Measurements from ENCODE around the gene STX19.

STX19 gene

DNA sequence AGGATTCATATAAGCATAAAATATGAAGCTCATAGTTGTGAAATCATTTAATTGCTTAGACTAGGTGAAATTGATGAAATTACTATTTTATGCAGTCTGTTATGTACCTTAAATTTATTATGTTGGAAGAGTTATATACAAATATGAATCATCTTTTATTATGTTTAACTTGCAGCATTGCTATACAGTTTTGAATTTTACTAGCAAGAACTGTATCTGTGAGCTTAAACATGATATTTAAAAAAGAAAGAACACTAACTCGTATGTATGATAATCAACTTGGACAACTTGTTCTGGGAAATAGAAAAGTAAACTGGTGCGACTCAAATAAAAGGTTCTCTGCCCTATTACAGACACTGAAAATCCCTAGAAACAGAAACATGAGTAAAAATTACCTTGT lies 1.8 kb downstream of the STX19 start:
- DNase-seq, result no peak

DNA sequence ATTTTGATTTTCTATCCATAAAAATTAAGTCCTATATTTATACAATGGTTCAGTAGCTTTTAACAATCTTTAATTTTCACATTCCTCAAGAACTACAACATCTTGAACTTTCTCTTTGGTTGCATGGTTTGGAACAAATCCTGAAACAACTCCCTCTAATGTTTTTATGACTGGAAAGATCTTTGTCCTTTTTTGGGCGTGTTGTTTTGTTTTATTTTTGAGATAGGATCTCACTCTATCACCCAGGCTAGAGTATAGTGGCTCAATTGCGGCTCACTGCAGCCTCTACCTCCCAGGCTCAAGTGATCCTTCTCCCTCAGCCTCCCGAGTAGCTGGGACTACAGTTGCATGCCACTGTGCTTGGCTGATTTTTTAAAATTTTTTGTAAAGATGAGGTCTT lies 4.0 kb downstream of the STX19 start:
- DNase-seq, result no peak

DNA sequence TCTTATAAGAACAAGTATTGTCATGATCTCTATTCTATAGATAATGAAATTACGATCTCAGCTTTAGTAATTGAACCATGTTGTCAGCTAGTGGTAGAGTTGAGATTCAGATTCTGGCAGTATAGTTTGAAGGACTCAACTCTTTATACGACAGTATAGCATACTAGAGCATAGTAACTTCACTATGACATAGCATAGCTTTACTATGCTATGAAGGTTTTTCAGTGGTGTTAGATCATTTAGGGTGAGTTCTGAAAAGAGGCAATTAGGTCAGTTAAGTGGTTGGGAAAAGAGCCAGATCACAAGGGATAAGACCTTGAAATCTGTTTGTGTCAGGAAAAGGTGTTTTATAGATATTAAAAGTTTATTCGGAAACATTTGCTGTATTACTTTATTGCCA lies 8.1 kb downstream of the STX19 start:
- DNase-seq, result no peak

DNA sequence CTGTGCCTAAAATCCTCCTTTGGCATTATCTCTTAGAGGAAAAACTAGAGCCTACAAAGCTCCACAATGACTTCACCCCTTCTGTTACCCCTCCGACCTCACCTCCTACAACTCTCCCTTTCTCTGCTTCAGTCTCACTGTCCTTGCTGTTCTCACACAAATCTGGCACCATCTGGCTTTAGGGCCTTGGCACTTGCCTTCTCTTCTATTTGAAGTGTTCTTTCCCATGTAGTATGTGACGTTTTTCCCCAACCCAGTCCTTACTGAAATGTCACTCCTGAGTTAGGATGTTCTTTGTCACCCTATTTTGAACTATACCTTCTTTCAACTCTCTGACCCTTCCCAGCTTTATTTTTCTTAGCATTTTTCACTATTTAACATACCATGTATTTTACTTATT lies 8.7 kb downstream of the STX19 start:
- DNase-seq, result no peak

DNA sequence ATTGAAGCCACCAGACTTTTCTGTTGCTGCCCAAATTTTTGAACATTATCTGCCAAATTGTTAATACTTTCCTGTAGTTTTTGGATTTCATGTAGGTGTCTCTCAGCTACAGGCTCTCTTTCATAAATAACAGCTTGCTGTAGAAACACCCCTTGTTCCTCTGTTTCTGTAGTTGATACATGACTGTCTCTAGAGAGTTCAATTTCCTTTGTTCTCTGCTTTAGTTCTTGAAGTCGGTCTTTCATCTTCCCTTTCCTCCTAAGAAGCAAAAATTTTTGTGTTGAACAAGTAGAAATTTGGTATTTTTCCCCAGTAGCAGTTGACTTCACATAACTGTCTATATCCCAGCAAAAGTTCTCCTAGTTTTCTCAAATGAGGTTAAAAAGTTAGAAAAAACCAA lies 13.4 kb downstream of the STX19 start:
- DNase-seq, result no peak

DNA sequence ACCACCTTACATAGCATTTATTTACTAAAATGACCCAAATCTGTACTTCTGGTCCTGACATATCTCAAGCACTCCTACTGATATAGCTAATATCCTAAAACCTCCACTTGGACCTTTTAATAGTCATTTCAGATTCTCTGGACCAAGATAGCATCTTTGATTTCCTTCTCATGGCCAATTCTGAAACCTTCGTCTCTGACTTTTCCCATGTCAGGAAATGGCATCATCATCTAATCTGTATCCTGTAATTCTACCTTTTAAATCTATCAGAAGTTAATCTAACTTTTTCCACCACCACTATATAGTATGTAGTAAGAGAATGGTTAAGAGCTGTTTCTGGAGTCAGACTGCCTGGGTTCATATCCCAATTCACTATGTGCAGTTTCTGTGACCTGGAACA lies 16.2 kb downstream of the STX19 start:
- no peak for DNase-seq

DNA sequence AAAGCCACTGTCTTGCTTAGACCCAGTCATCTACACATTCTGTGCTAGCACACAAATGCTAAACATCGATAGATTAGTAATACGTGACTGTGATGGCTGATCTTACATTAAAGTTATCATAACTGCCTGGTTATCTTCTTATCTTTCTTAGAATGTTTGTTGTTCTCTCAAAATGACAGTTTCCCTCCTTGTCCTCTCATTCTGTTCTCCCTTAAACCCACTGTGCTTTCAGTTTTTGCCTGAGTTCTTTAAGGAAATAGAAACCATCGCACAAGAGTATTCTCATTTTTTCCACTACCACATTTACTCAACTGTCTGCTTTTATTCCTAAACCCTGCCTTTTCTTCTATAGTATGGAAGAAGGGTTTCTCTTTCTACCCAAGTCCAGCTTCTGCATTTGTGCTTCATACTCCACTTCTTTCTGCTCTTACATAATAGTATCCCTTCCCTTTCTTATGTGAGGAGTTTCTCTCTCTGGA lies 17.1 kb downstream of the STX19 start:
- no peak for DNase-seq

DNA sequence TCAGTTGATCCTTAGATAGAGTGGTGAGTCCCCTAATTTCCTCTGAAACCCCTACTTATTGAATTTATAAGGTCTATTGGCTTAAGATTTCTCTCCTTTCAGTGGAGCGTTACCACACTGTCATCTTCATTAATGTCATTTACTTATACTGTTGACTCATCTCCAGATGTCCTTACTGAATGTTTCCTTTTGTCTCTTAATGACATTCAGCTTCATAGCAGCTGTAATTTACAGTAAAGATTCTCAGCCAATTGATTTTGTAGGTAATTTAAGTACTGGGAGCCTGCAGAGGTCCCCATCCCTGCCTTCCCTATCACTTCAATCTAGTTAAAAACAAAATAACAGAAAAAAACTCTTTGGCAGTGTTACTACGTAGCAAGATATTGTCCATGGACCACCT lies 18.8 kb downstream of the STX19 start:
- no peak for DNase-seq

DNA sequence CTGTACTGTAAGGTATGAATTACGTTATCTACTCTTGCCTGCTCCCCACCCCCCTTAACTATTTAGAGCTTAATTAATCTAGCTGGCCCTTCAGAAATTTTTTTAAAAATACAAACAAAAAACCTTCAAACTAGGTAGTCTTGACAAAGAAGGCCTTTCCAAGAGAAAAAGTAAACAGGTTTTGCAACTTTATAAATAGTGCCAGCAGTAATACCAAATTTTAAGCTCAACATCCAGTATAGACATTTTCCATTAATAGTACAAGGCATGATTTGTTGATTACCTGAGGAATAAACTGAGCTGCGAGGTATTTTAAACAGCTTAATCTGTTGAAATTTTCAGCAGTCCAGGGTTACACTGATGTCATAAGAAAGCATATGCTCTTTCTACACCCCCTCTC lies 20.1 kb downstream of the STX19 start:
- no peak for DNase-seq

DNA sequence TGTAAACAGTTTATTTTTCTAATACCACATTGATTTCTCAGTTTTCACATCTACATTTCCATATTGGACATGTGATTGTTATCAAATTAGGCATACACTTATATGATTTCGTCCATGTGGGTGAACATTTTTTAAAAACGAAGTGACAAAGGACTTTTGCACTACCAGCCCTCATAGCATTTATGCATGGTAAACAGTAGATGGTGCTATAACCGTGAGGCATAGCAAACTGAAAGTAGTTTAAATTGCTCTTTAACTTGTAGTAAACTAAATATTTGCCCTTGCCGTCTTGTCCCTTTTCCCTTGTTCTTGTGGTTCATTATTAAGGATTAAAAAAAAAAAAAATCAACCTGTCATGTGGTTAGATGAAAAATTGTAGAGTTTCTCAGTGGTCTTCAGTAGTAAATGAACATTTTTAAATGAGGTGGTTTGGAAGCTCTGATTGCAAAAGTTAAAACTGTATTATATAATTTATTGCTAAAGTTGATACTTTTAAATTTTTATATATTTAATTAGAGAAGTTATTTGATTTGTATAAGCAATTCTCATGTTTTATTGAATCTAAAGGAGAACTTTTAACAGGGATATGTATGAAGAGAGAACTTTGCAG lies 24.0 kb downstream of the STX19 start:
- no peak for DNase-seq

DNA sequence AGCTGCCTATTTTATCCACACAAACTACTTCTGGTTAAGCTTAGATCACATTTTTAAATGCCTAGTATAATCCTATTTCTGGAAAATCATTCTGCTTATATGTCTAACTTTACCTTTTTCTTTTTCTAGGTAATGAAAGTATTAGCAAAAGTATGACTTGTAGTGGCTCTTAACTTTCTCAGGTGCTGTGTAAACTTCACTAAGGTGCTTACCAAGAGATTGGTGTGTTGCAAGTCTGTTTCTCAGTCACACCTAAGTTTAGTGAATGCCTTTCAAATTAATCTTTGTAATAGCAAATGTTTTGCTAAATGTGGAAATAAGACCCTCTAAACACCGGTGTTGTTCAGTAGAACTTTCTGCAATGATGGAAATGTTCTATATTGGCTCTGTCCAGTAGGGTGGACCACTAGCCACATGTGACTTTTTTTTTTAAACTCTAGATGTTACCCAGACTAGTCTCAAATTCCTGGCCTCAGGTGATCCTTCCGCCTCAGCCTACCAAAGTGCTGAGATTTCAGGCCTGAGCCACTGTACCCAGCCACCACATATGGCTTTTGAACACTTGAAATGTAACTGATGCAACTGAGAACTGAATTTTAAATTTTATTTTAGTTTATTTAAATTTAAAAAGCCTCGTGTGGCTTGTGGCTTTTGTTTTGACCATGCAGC lies 26.4 kb downstream of the STX19 start:
- no peak for DNase-seq

DNA sequence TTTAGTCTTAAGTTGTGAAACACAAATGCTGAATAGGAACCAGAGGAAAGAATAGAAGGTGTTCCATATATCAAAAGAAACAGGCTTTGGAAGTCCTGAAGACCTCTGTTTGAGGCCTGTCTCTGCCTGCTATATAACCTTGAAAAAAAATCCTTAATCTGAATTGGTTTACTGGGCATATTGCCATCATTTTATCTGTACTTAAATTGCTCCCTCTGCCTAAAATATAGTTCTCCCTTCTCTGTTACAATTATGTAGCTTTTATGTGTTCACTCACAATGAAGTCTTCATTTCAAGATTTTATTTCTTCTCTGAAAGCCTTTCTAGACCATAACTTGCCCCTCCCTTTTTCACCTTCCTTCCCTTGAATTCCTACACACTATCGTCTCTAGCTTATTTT lies 27.2 kb downstream of the STX19 start:
- DNase-seq, result no peak

DNA sequence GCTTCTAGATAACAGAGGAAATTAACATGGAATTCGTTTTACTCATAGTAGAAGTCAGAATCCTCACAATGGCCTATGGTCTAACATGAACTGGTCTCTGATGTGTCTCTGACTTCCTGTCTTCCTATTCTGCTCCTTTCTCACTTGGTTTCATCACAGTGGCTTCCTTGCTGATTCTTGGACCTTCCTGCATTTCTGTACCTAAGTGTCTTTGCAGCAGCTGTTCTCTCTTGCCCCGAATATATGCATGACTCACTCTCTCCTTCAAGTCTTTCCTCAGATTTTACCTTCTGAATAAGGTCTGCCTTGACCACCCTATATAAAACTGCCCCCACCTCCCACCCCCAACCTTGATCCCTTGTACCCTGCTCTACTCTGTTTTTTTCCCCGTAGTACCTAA lies 34.3 kb downstream of the STX19 start:
- no peak for DNase-seq

DNA sequence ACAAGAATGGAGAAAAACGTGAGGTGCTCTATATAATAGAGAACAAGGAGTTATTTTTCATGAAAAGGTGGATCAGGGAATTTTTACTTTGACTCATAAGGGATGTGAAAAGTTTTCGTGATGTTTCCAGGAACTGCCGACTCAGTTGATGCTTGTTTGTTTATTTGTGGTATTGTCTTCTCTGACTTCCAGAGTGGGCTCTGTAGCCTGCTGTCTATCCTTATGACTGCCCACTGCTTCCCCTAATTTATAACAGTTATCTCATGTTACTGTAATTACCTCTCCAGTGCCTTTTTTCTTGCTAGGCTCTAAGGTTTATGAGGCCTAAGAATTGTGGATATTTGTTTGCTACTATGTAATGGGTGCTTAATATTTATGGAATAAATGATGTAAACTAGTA lies 36.2 kb downstream of the STX19 start:
- DNase-seq, result no peak

DNA sequence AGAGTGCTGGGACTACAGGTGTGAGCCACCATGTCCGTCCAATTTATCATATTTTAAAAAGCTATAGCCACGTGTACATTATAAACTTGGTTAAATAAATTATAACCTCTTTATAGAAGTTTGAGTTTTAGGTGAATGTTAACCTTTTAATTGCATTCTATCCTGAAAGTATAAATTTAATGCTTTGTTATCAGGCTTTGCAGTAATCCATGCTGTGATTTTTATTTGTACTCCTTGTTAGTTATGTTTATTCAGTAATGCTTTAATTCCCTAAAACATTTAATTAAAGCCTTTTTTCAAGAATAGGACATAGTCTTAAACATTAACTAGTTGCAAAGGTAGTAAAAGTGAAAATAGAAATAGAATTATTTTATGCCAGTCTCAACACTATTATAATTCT lies 36.8 kb downstream of the STX19 start:
- DNase-seq, result no peak

DNA sequence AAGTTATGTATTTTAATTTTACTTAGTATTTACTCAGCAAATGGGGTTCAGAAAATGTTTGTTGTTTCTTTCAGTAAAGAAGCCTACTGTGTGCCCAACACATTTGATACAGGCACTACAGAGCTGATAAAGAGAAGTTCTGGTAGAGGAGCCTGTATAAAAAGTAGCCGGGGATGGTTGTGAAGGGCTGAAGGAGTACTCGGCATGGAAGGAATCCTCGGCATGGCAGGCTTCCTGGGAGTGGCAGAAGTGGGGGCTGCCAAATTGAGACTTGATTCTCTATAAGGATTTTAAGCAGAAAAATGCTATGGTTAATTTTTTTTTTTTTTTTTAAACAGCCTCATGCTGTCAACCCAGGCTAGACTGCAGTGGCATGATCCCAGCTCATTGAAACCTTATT lies 39.2 kb downstream of the STX19 start:
- no peak for DNase-seq

DNA sequence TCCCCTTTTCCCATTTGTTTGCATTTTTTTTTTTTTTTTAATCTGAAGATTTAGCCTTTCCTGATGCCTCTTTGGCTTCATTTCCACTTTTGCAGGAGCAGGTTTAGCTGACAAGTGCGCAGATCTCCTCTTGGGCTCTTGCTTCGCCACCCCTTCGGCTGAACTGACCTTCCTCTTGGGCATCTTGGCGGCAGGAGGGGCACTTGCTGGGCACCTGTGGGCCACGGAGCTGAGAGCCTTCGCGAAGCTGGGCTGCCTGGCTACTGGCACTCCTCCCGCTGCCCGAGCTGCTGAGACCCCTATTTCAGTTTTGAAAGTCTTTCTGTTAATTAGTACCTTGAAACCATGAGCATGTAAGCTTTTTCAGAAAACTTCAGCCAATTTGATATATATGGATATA lies 39.6 kb downstream of the STX19 start:
- no peak for DNase-seq

DNA sequence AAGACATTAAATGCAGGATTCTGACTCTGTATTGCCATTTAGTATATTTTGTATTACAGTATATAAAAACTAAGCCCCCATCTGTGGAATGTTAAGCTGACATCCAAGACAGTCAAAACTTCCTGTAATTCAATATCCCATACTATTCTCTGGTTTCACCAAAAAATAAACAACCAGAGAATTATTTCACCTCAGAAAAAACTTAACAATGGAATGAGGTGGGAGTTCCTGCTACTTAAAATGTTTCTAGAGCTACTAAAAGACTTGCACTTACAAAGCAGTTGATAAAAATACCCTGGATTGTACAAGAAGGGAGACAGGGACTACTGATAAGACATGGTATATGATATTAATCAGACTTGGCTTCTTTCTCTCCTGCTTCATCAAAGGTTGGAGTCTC lies 40.1 kb downstream of the STX19 start:
- no peak for DNase-seq

DNA sequence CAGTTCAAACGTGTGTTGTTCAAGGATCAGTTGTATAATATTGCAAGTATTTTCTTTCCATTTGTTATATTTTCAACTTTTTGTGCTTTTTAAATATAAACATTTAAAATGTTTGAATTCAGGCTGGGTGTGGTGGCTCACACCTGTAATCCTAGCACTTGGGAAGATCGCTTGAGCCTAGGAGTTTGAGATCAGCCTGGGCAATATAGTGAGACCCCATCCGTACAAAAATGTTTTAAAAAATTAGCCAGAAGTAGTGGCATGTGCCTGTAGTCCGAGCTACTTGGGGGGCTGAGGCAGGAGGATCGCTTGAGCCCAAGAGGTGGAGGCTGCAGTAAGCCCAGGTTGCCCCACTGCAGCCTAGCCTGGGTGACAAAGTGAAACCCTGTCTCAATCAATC lies 43.8 kb downstream of the STX19 start:
- DNase-seq, result no peak

DNA sequence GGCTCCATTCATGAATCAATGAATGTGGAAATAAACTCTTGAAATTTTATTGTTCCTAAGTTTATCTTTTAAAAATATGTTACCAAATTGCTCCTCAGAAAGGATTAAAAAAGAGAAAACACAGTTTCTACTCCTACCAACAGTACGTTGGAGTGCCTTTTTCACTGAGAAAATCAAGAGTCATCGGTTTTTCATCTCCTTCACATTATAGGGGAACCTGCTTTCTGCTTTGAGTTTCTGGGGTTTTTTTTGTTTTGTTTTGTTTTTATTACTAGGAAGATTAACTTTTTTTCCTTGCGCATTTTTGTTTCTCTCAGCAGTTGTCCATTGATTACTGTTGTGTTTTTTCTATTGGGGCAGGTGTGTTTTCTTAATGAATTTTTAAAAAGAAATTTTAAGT lies 45.0 kb downstream of the STX19 start:
- DNase-seq, result no peak

DNA sequence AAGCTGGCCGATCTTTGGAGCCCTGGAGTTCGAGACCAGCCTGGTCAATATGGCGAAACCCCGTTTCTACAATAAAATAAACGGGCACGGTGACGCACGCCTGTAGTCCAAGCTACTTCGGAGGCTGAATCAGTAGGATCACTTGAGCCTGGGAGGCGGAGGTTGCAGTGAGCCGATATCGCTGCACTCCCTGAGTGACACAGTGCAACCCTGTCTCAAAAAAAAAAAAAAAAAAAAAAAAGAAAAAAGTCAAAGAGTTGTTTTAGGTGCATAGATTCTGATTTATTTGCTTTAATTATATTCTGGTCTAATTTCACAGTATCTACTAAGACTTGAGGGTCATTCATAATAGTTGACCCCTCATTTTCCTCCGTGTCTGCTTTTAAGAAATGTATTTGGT lies 46.7 kb downstream of the STX19 start:
- no peak for DNase-seq

DNA sequence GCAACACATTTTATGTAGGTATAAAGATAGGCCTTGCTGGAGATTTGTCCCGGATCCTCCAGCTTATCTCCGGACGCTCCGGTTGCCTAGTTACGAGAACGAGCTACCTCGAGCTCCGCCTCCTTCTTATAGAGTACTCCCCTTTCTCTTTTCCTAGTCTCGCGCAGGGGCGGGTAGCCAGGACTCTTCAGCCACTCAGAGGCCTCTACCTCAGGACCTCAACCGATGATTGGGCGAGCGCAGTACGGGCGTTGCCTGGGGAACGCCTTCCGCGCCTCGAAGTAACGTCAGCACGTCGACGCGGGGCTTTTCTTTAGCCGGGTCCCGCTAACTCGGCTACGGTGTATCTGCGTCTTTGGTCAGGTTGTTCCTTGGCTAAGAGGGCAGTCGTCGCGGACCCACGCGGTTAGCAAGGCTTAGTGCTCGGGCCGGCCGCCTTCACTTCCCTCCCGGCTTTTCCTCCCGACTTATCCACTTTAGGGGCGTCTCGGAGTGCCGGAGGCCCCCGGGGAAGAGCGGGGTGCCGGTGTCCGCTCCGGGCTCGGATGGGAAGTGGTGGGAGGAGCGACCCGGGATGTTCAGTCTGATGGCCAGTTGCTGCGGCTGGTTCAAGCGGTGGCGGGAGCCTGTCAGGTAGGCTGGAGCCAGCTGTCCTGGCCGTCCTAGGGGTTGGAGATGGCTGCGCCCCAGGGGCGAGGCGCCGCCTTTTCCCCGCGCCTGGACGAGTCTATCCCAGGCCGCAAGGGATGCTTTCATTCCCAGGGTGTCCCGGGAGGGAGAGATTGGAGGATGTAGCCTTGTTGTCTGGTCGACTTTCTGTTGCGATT lies 48.3 kb downstream of the STX19 start, which contains the start of gene ARL13B:
TSS of gene ARL13B (plus strand) at position 306 of the 827 bp plus-strand sequence. CDS start at position 575, 269 bp downstream.
- peak; percentile 87 to 95 for DNase-seq

DNA sequence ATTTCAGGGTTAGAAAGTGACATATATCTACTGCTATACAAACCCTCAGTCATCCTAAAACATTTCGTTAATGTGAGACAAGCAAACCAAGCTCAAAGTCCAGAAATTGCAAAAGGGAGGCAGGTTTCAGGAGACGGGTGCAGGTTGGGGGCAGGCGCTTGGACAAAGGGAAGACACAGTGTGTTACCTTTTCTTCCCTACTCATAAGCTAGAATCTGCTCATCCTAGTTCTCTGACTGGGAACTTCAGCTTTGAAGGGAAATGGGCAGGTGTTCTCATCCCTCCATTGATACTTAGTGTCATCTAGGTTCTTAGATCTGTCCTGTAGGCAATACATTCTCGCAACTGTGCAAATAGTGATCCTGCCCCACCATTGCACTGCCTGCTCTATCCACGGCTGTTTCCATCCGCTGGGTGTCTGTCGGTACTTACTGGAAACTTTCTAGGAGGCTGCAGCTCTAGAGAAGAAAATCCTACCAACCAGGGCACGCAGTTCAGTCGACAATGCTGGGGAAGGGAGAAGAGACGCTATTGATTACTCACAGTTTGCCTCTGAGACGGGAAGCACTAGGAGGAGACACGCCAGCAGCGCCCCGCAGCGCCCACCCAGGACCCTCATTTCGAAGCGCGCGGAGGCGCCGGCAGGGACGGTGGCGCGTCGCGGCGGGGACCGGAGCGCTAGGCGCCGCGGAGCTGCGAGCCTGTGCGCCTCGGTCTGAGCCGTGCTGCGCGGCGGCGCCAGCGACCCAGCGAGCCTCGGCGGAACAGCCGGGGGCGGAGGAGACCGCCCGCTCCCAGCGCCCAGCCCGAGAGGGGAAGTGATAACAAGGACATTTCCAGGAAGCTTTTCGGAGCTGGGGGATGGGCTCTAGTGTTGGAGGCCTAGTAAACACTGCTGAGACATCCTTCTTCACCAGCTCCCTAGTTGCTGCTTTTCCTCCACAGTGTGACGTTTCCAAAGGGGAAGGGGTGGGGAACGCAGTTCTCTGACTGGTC lies 55.0 kb downstream of the STX19 start, which contains the start of gene PROS1:
TSS of gene PROS1 (minus strand) at position 766 of the 996 bp plus-strand sequence. CDS start at position 619, 147 bp downstream.
- peak; percentile 32 to 33 for DNase-seq
